Epithelial cell of proximal tubule (primary cell): ENCODE measurements around the gene NELFCD. TPM values are rescaled to one million over a fixed set of nuclear protein-coding genes. Genes with fewer than 3 reads are reported as not detected.

Experiments
- DNase-seq: peaks from one replicate; pipeline ENCODE4 v3.0.0-alpha.2; 2011; ENCODE audit warnings: low read depth
- H3K4me3 ChIP-seq: 2 replicates; pipeline ENCODE4 v1.5.1; 2011; ENCODE audit warnings: low read depth, mild to moderate bottlenecking, low read length
- total RNA-seq: library from RNA; depleted of rRNA; stranded (reverse); fragments of >200 nt; gene quantifications from 2 replicates; pipeline ENCODE4 v1.2.3, GENCODE V29; 2015
- TF ChIP-seq, protein P1 (sequence below): conservative IDR thresholded peaks from 2 replicates; pipeline ENCODE4 v1.5.1; 2012; ENCODE audit warnings: low read depth, mild to moderate bottlenecking, low read length

Gene NELFCD
- total RNA-seq, 1 donor from 2014 or later: 52.4 TPM

DNA sequence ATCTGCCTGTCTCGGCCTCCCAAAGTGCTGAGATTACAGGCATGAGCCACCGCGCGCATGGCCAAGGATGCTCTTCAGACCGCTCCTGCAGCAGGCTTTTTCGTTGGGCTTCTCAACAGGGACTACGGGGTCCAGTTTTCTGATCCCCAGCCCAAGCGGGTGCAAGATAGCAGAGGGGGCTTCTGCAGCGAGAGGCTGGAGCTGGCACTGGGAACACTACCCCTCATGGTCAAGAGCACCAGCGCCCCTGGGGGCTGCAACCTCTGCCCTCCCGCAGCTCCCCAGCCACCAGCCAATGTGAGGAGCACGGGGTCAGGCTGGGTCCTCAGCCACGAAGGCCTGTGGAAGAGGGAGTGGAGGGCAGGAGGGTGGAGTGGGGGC is 20.0 kb downstream of the NELFCD start:
- TF ChIP-seq, protein P1, sequence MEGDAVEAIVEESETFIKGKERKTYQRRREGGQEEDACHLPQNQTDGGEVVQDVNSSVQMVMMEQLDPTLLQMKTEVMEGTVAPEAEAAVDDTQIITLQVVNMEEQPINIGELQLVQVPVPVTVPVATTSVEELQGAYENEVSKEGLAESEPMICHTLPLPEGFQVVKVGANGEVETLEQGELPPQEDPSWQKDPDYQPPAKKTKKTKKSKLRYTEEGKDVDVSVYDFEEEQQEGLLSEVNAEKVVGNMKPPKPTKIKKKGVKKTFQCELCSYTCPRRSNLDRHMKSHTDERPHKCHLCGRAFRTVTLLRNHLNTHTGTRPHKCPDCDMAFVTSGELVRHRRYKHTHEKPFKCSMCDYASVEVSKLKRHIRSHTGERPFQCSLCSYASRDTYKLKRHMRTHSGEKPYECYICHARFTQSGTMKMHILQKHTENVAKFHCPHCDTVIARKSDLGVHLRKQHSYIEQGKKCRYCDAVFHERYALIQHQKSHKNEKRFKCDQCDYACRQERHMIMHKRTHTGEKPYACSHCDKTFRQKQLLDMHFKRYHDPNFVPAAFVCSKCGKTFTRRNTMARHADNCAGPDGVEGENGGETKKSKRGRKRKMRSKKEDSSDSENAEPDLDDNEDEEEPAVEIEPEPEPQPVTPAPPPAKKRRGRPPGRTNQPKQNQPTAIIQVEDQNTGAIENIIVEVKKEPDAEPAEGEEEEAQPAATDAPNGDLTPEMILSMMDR: no peak
- no peak overlapping the region for H3K4me3 ChIP-seq
- no peak for DNase-seq

DNA sequence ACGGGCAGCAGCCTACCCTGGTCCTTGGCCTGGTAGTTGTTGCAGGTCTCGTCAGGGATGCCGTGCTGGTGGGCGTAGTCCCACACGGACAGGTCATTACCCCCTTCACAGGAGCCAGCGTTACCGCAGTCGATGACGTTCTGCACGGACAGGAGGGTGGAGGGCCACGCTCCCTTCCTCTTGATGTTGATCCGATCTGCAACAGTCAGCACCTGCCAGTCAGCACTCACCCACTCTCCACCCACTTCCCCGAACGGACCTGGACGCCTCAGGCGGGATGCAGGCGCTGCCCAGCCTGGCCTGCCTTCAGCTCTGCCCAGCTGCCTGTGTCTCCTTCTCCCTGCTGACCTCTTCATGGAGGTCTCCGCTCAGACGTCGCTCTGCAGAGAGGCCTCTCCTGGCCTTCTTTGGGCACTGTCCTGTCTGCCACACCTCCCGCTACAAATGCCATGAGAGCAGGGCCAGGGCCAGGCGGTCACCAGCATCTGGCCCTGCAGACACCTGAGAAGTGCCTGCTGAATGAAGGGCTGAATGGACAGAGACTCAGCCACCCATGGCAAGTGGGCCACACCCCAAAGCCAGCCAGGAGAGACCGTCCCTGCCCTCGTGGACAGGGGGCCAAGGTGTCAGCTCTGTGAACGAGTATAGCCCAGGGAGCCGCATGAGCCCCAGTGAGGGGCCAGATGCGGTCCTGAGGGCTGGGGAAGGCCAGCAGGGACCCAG is 20.6 kb downstream of the NELFCD start:
- no peak for DNase-seq
- TF ChIP-seq, protein P1: no peak
- H3K4me3 ChIP-seq: no peak overlapping the region

DNA sequence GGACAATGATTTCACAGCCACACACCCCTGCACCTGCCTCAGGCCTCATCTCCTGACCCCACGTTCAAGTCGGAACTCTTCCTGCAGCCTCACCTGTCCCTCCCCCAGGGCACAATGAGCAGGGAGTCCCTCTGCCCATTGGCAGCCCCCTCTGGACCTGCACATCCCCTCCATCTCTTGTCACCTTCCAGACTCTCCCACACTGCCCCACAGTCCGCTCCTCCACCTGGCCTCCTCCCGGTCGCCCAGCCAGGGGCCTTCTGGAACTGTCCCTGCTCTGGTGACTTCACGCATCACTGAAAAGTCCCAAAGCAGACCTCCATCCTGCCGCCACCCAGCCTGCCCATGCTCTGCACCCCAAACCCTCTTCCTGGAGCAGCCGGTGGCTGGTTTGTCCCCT is 21.3 kb downstream of the NELFCD start:
- TF ChIP-seq, protein P1: no peak
- no peak for DNase-seq
- H3K4me3 ChIP-seq: no peak overlapping the region

DNA sequence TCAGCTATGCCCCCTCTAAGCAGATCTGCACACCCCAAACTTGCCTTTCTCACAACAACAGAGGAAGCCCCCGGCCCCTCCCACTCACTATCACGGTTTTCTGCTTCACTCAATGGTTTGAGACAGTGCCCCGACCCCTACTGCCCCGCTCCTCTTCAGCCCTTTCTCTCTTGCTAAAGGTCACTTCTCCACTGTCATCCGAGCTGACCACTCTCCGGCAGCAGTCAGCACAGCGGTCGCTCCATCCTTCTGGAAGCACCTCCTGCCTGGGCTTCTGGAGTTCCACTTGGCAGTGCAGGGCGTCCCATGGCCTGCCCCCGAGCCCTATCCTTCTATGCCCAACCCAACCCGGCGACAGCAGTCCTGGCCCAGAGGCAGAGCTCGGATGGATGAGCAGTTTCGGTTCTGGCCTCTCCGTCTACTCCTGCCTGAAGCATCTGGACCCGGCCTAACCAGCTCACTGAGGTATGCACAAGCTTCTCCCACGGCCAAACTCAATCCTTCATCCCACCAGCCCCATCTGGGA is 21.9 kb downstream of the NELFCD start:
- H3K4me3 ChIP-seq: no peak overlapping the region
- no peak for DNase-seq
- TF ChIP-seq, protein P1: no peak

DNA sequence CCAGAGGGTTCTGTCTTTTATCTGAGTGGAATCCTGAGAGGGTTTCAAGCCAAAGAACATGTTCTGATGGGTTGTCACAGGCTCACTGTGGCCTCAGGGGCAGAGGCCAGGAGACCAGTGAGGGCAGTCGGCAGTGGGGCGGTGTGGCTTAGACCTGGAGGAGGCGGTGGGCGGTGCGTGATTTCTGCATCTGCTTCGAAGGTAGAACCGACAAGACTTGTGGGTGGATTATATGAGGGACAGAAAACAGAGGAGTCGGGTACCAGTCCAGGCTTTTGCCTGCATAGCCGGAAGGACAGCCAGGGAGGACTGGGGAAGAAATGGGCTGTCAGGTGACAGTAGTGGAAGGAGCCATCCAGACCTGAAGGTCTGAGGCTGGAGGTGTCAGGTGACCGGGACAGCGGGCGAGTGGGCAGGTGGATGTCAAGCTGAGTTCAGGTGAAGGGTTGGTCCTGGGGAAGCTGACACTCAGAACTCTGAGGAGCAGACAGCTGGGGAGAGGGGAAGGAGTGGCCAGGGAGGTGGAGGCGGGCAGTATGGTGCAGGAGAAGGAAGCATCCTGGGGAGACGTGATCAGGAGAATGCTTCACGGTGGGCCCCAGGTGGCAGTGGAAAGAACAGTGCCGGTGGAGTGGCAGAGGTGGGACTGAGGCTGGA is 22.9 kb downstream of the NELFCD start:
- TF ChIP-seq, protein P1: no peak
- no peak for DNase-seq
- no peak overlapping the region for H3K4me3 ChIP-seq

DNA sequence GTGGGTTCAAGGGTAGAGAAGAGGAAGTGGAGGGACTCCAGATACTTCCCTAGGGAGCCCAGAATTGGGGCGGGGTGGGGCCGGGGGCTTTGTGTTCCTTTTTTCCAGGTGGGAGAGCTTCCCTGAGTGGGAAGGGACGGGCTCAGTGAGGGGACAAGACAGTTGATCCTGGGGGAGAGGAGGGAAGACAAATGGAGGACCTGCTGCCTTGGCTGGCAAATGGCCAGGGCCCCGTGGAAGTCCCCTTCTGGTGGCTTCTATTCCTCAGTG is 23.4 kb downstream of the NELFCD start:
- H3K4me3 ChIP-seq: no peak overlapping the region
- TF ChIP-seq, protein P1: no peak
- DNase-seq: no peak
